Measurements from ENCODE around the gene ZNF441. TPM values are rescaled to one million over a fixed set of nuclear protein-coding genes. Genes with fewer than 3 reads are reported as not detected.

The ZNF441 gene
- total RNA-seq, 1 donor from 2014 or later: not detected

GRCh38 chr19:11759805-11760204 lies 7.0 kb upstream of the ZNF441 start:
- Mint-ChIP-seq H3K27me3 (ENCODE audit: low read depth, unreplicated experiment) (no peaks in the 10 kb centered on the region), H3K4me3 (ENCODE audit: unreplicated experiment) (no peak overlapping the region), H3K9me3 (ENCODE audit: unreplicated experiment) (peaks cover 1% of the 10 kb centered on the region), H3K4me1 (ENCODE audit: low read depth, unreplicated experiment) (no peaks in the 10 kb centered on the region), H3K36me3 (ENCODE audit: low read depth, unreplicated experiment) (no peaks in the 10 kb centered on the region), H3K27ac (ENCODE audit: unreplicated experiment) (no peak overlapping the region)
- Histone ChIP-seq H3K4me1 (ENCODE audit: insufficient read depth, low read length) (no peaks in the 10 kb centered on the region), H3K79me2 (ENCODE audit: insufficient read depth, low read length) (no peaks in the 10 kb centered on the region), H3K36me3 (ENCODE audit: insufficient read depth, low read length) (no peaks in the 10 kb centered on the region), H2AFZ (ENCODE audit: low read depth, low read length) (no peak overlapping the region), H3K4me2 (ENCODE audit: low read length) (no peak overlapping the region), H3K27ac (ENCODE audit: low read depth, low read length) (no peak overlapping the region), H4K20me1 (ENCODE audit: insufficient read depth, low read length) (no peaks in the 10 kb centered on the region), H3K27me3 (ENCODE audit: insufficient read depth, low read length) (no peaks in the 10 kb centered on the region), H3K9me3 (ENCODE audit: insufficient read depth, low read depth, low read length) (peaks cover 12% of the 10 kb centered on the region), H3K9ac (ENCODE audit: low read length) (no peak overlapping the region), H3K4me3 (ENCODE audit: insufficient read depth, low read depth, low read length) (no peak overlapping the region)
- DNase-seq (ENCODE audit: low read depth): no peak
- TF ChIP-seq CTCF (IDR thresholded peaks at IDR 0.05; ENCODE audit: insufficient read depth, low read depth, low read length): no peak
- no peak for TF ChIP-seq EZH2 (IDR thresholded peaks at IDR 0.05; ENCODE audit: insufficient read depth, low read length)
- no peak for FAIRE-seq

DNA sequence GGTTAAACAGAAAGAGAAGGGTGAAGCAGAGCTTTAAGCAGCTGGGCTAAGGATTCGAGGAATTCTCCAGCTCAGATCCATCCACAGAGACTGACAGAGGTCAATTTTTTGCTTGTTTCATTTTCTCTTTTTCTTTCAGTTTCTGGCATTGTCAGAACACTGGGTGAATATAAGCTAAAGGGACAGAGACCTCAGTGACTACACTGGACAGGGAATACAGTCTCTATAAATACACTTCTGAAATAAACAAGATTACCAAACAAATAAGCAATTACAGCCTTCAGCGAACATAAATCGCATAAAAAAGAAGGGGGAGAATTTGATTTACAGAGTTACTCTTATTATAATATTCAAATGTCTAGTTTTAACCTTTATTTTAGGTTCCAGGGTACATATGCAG lies 3.7 kb upstream of the ZNF441 start:
- H3K36me3 Mint-ChIP-seq (ENCODE audit: low read depth, unreplicated experiment): no peaks in the 10 kb centered on the region
- no peaks in the 10 kb centered on the region for H3K4me1 Mint-ChIP-seq (ENCODE audit: low read depth, unreplicated experiment)
- no peak overlapping the region for H3K27ac Mint-ChIP-seq (ENCODE audit: unreplicated experiment)
- Histone ChIP-seq H3K4me1 (ENCODE audit: insufficient read depth, low read length) (no peaks in the 10 kb centered on the region), H3K36me3 (ENCODE audit: insufficient read depth, low read length) (no peaks in the 10 kb centered on the region), H2AFZ (ENCODE audit: low read depth, low read length) (no peak overlapping the region), H3K4me3 (ENCODE audit: insufficient read depth, low read depth, low read length) (no peak overlapping the region), H3K27me3 (ENCODE audit: insufficient read depth, low read length) (no peaks in the 10 kb centered on the region), H3K9ac (ENCODE audit: low read length) (no peak overlapping the region), H3K79me2 (ENCODE audit: insufficient read depth, low read length) (peaks cover 6% of the 10 kb centered on the region), H3K27ac (ENCODE audit: low read depth, low read length) (no peak overlapping the region), H3K9me3 (ENCODE audit: insufficient read depth, low read depth, low read length) (peaks cover 5% of the 10 kb centered on the region), H3K4me2 (ENCODE audit: low read length) (no peak overlapping the region), H4K20me1 (ENCODE audit: insufficient read depth, low read length) (no peaks in the 10 kb centered on the region)
- peaks cover 2% of the 10 kb centered on the region for H3K9me3 Mint-ChIP-seq (ENCODE audit: unreplicated experiment)
- no peak overlapping the region for H3K4me3 Mint-ChIP-seq (ENCODE audit: unreplicated experiment)
- no peak for FAIRE-seq
- TF ChIP-seq CTCF (IDR thresholded peaks at IDR 0.05; ENCODE audit: insufficient read depth, low read depth, low read length) (no peak), EZH2 (IDR thresholded peaks at IDR 0.05; ENCODE audit: insufficient read depth, low read length) (no peak)
- DNase-seq (ENCODE audit: low read depth): no peak
- no peaks in the 10 kb centered on the region for H3K27me3 Mint-ChIP-seq (ENCODE audit: low read depth, unreplicated experiment)

- peaks cover 10% of the 10 kb centered on the region for H3K79me2 ChIP-seq (ENCODE audit: insufficient read depth, low read length)
- no peak for FAIRE-seq
- Mint-ChIP-seq H3K27me3 (ENCODE audit: low read depth, unreplicated experiment) (no peaks in the 10 kb centered on the region), H3K27ac (ENCODE audit: unreplicated experiment) (no peak overlapping the region), H3K36me3 (ENCODE audit: low read depth, unreplicated experiment) (no peaks in the 10 kb centered on the region), H3K4me1 (ENCODE audit: low read depth, unreplicated experiment) (no peaks in the 10 kb centered on the region), H3K4me3 (ENCODE audit: unreplicated experiment) (no peak overlapping the region), H3K9me3 (ENCODE audit: unreplicated experiment) (peaks cover 4% of the 10 kb centered on the region)
- no peaks in the 10 kb centered on the region for H3K4me1 ChIP-seq (ENCODE audit: insufficient read depth, low read length)
- no peak overlapping the region for H3K27ac ChIP-seq (ENCODE audit: low read depth, low read length)
- no peaks in the 10 kb centered on the region for H3K27me3 ChIP-seq (ENCODE audit: insufficient read depth, low read length)
- DNase-seq (ENCODE audit: low read depth): no peak
- H3K9me3 ChIP-seq (ENCODE audit: insufficient read depth, low read depth, low read length): peaks cover 5% of the 10 kb centered on the region
- H4K20me1 ChIP-seq (ENCODE audit: insufficient read depth, low read length): no peaks in the 10 kb centered on the region
- no peak overlapping the region for H3K4me3 ChIP-seq (ENCODE audit: insufficient read depth, low read depth, low read length)
- H3K9ac ChIP-seq (ENCODE audit: low read length): no peak overlapping the region
- no peak overlapping the region for H2AFZ ChIP-seq (ENCODE audit: low read depth, low read length)
- TF ChIP-seq CTCF (IDR thresholded peaks at IDR 0.05; ENCODE audit: insufficient read depth, low read depth, low read length): no peak
- no peak for TF ChIP-seq EZH2 (IDR thresholded peaks at IDR 0.05; ENCODE audit: insufficient read depth, low read length)
- H3K4me2 ChIP-seq (ENCODE audit: low read length): no peak overlapping the region
- no peaks in the 10 kb centered on the region for H3K36me3 ChIP-seq (ENCODE audit: insufficient read depth, low read length)
These were observed 3.2 kb upstream of the ZNF441 start for GRCh38 chr19:11763611-11764010.

Data from astrocyte (in vitro differentiated cells and primary cell).